Dorsolateral prefrontal cortex (tissue), 118 donors: ENCODE results near the gene INKA1. TPM values are rescaled to one million over a fixed set of nuclear protein-coding genes. Genes with fewer than 3 reads are reported as not detected.

Experiments used
- microRNA-seq, 43 experiments: library from miRNA; unstranded; fragments of <30 nt; microRNA quantifications; one replicate each; pipeline ENCODE4 v1.2.0, GENCODE V29; 2022
- total RNA-seq, 120 experiments: library from RNA; stranded (reverse); gene quantifications; one replicate each; pipeline versions ENCODE4 v1.2.3 to v1.2.4, GENCODE V29; 2022

Gene INKA1
- total RNA-seq, 120 experiments from 2014 or later, result 1.6 to 8.8 (median 5.3) TPM

Small RNAs within 50 kb of the gene (microRNA-seq; reads per million reads assigned to microRNA genes)
- gene MIR5193, result 0 to 2.9 (median 0) reads per million in 43 experiments

Other genes with a start within 250 kb of the INKA1 start
- 100 to 1,000 TPM in 115 of 120 experiments, 10 to 100 TPM in 5; 47.8 to 218 (median 156) TPM for gene BSN, start 248.8 kb upstream of the INKA1 start, total RNA-seq
- gene APEH, start 128.9 kb upstream of the INKA1 start, total RNA-seq, result 100 to 1,000 TPM in 17 of 120 experiments, 10 to 100 TPM in 103; 53.0 to 121 (median 85.4) TPM
- gene MST1, start 113.8 kb upstream of the INKA1 start, total RNA-seq, result 10 to 100 TPM in 114 of 120 experiments, 1 to 10 TPM in 6; 8.8 to 30.0 (median 15.2) TPM
- gene RNF123, start 113.7 kb upstream of the INKA1 start, total RNA-seq, result 100 to 1,000 TPM in 1 of 120 experiments, 10 to 100 TPM in 119; 43.7 to 103 (median 67.5) TPM
- gene AMIGO3, start 83.6 kb upstream of the INKA1 start, total RNA-seq, result 1 to 10 TPM in 1 of 120 experiments, under 1 TPM in 12, not detected in 107; 0.22 to 1.6 (median 0.32) TPM
- 10 to 100 TPM; 10.6 to 25.4 (median 17.0) TPM for gene GMPPB, start 79.3 kb upstream of the INKA1 start, total RNA-seq
- 100 to 1,000 TPM in 104 of 120 experiments, 10 to 100 TPM in 16; 82.9 to 160 (median 118) TPM for gene IP6K1, start 16.7 kb upstream of the INKA1 start, total RNA-seq
- under 1 TPM in 8 of 120 experiments, not detected in 112; 0.19 to 0.84 (median 0.50) TPM for gene CDHR4, start 3.4 kb upstream of the INKA1 start, total RNA-seq
- gene UBA7, start 10.7 kb downstream of the INKA1 start, total RNA-seq, result 10 to 100 TPM in 118 of 120 experiments, 1 to 10 TPM in 2; 9.9 to 55.4 (median 21.1) TPM
- gene TRAIP, start 53.3 kb downstream of the INKA1 start, total RNA-seq, result 1 to 10 TPM in 116 of 120 experiments, under 1 TPM in 4; 0.38 to 9.2 (median 3.0) TPM
- gene CAMKV, start 66.6 kb downstream of the INKA1 start, total RNA-seq, result 100 to 1,000 TPM in 115 of 120 experiments, 10 to 100 TPM in 5; 55.9 to 285 (median 187) TPM
- gene MST1R, start 100.6 kb downstream of the INKA1 start, total RNA-seq, result 1 to 10 TPM in 114 of 120 experiments, under 1 TPM in 6; 0.24 to 8.4 (median 3.0) TPM
- 10 to 100 TPM; 14.1 to 38.3 (median 21.6) TPM for gene MON1A, start 126.5 kb downstream of the INKA1 start, total RNA-seq
- gene RBM6, start 136.9 kb downstream of the INKA1 start, total RNA-seq, result 100 to 1,000 TPM in 102 of 120 experiments, 10 to 100 TPM in 18; 77.2 to 210 (median 125) TPM